ENCODE data around the gene TBC1D9B. TPM values are rescaled to one million over a fixed set of nuclear protein-coding genes. Genes with fewer than 3 reads are reported as not detected.

TBC1D9B gene
- total and polyA plus RNA-seq, 2 experiments from 2014 or later, result 77.0 to 97.3 TPM

DNA sequence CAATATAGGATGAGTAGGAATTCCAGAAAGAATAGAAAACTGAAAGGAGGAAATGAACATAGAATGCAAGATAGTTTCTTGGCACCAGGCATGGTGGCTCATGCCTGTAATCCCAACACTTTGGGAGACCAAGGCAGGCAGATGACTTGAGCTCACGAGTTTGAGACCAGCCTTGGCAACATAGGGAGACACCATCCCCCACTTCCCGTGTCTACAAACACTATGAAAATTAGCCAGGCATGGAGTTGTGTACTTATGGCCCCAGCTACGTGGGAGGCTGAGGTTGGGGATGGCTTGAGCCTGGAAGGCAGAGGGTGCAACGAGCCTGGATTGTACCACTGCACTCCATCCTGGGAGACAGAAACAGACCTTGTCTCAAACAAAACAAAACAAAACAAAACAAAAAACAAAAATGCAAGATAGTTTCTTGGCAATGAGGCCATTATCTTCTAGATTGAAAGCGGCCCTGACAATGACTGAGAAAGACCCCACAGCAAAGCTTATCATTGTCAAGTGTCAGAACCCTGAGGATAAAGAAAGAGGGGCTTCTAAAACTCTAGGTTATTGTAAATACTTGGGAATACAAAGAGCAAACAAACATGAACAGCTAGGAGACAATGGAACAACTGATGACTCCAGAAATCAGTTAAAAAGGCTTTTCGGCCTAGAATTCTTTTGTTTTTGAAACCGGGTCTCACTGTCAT is 77.8 kb downstream of the TBC1D9B start:
- no peaks in the 10 kb centered on the region for H3K27me3 ChIP-seq
- no peak overlapping the region for H3K27ac ChIP-seq
- no peaks in the 10 kb centered on the region for H3K9me3 ChIP-seq (ENCODE audit: low read depth)
- H4K20me1 ChIP-seq (ENCODE audit: insufficient read depth, poor library complexity, severe bottlenecking), result peaks cover 58% of the 10 kb centered on the region
- H3K79me2 ChIP-seq, result peaks cover 15% of the 10 kb centered on the region
- WGBS (ENCODE audit: low lambda C conversion rate, missing lambda C conversion rate), result 97% methylated on average over 7 of the region's 7 CpGs
- no peaks in the 10 kb centered on the region for H3K9me2 ChIP-seq (replicated peaks; ENCODE audit: insufficient read depth)
- DNase-seq (ENCODE audit: low spot score), result no peak
- H2AFZ ChIP-seq, result no peak overlapping the region
- H3K36me3 ChIP-seq (replicated peaks; ENCODE audit: insufficient read depth, low read depth), result peaks cover 5% of the 10 kb centered on the region
- no peak overlapping the region for H3K4me2 ChIP-seq
- H3K4me3 ChIP-seq, result no peak overlapping the region
- H3K4me1 ChIP-seq (ENCODE audit: insufficient read depth), result peaks cover 4% of the 10 kb centered on the region
- TF ChIP-seq EZH2phosphoT487 (IDR thresholded peaks at IDR 0.05; ENCODE audit: low read depth, severe bottlenecking, unreplicated experiment) (no peak), EZH2 (IDR thresholded peaks at IDR 0.05; ENCODE audit: borderline replicate concordance) (no peak)
- TF ChIP-seq, protein P1, sequence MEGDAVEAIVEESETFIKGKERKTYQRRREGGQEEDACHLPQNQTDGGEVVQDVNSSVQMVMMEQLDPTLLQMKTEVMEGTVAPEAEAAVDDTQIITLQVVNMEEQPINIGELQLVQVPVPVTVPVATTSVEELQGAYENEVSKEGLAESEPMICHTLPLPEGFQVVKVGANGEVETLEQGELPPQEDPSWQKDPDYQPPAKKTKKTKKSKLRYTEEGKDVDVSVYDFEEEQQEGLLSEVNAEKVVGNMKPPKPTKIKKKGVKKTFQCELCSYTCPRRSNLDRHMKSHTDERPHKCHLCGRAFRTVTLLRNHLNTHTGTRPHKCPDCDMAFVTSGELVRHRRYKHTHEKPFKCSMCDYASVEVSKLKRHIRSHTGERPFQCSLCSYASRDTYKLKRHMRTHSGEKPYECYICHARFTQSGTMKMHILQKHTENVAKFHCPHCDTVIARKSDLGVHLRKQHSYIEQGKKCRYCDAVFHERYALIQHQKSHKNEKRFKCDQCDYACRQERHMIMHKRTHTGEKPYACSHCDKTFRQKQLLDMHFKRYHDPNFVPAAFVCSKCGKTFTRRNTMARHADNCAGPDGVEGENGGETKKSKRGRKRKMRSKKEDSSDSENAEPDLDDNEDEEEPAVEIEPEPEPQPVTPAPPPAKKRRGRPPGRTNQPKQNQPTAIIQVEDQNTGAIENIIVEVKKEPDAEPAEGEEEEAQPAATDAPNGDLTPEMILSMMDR (IDR thresholded peaks at IDR 0.05; ENCODE audit: poor library complexity), result no peak

DNA sequence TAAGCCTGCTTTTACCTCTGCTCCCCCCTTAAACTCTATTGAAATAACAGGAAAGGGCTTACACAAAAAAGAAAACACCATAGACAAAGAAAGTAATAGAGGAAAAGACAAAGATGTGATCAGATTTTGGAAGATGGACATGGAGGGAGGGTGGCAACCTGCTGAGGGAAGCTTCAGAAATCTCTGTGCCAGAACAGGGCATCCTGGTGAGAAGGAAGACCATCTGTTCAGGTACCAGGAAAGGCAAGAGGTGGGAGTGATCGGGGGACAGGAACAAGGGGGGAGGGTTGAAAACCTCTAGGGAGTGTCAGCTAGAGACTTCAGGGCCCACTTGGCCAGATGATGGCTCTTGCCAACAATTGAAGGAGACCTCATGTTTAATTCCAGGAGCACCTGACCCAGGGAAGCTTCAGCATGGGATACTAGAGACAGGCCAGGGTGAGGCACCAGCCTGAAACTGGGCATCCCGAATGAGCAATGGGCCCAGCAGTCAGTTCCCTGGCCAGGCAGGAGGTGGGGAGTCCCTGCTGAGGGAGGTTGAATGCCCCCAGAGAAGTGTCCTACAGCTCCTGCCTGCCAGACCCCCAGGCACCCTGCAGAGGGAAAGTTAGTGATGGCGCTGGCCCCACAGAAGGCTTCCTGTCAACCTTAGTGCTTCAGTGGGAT is 78.8 kb downstream of the TBC1D9B start:
- peaks cover 5% of the 10 kb centered on the region for H3K36me3 ChIP-seq (replicated peaks; ENCODE audit: insufficient read depth, low read depth)
- no peaks in the 10 kb centered on the region for H3K9me2 ChIP-seq (replicated peaks; ENCODE audit: insufficient read depth)
- no peak overlapping the region for H2AFZ ChIP-seq
- peaks cover 25% of the 10 kb centered on the region for H3K79me2 ChIP-seq
- TF ChIP-seq, protein P1 (IDR thresholded peaks at IDR 0.05; ENCODE audit: poor library complexity), result no peak
- peak overlapping the region; percentile 9 for H3K27ac ChIP-seq
- H3K9me3 ChIP-seq (ENCODE audit: low read depth), result no peaks in the 10 kb centered on the region
- peaks cover 14% of the 10 kb centered on the region for H3K4me1 ChIP-seq (ENCODE audit: insufficient read depth)
- no peaks in the 10 kb centered on the region for H3K27me3 ChIP-seq
- H3K4me2 ChIP-seq, result no peak overlapping the region
- DNase-seq (ENCODE audit: low spot score), result no peak
- H4K20me1 ChIP-seq (ENCODE audit: insufficient read depth, poor library complexity, severe bottlenecking), result peaks cover 68% of the 10 kb centered on the region
- no peak overlapping the region for H3K4me3 ChIP-seq
- WGBS (ENCODE audit: low lambda C conversion rate, missing lambda C conversion rate), result 97% methylated on average over 3 of the region's 3 CpGs

DNA sequence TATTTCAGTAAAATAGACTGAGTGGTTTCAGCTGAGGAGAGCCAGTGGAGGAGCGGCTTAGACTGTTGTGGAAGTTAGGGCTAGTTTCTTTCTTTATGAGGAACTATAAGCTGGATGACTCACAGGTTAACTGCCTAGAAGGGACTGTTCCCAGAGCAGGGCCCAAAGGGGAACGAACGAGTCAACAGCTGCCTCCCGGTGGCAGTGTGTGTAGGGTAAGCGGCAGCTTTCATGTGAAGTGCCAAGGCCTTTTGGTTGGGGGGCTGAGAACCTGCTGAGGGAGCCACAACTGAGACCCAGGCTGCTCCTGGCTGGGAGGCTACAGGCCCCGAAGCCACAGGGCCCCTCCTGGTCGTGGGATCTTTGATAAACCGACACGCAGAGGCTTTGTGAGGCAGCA is 80.0 kb downstream of the TBC1D9B start:
- no peak overlapping the region for H3K4me2 ChIP-seq
- H3K4me3 ChIP-seq, result no peak overlapping the region
- no peak for DNase-seq (ENCODE audit: low spot score)
- WGBS (ENCODE audit: low lambda C conversion rate, missing lambda C conversion rate), result 69% methylated on average over 9 of the region's 9 CpGs
- peaks cover 73% of the 10 kb centered on the region for H4K20me1 ChIP-seq (ENCODE audit: insufficient read depth, poor library complexity, severe bottlenecking)
- H3K9me3 ChIP-seq (ENCODE audit: low read depth), result no peaks in the 10 kb centered on the region
- peak overlapping the region; percentile 58 for H3K27ac ChIP-seq
- no peaks in the 10 kb centered on the region for H3K36me3 ChIP-seq (replicated peaks; ENCODE audit: insufficient read depth, low read depth)
- no peak for TF ChIP-seq EZH2phosphoT487 (IDR thresholded peaks at IDR 0.05; ENCODE audit: low read depth, severe bottlenecking, unreplicated experiment)
- TF ChIP-seq, protein P1 (IDR thresholded peaks at IDR 0.05; ENCODE audit: poor library complexity), result no peak
- TF ChIP-seq EZH2 (IDR thresholded peaks at IDR 0.05; ENCODE audit: borderline replicate concordance), result no peak
- H3K9me2 ChIP-seq (replicated peaks; ENCODE audit: insufficient read depth), result no peaks in the 10 kb centered on the region
- H3K27me3 ChIP-seq, result no peaks in the 10 kb centered on the region
- peaks cover 36% of the 10 kb centered on the region for H3K79me2 ChIP-seq
- peaks cover 23% of the 10 kb centered on the region for H3K4me1 ChIP-seq (ENCODE audit: insufficient read depth)
- no peak overlapping the region for H2AFZ ChIP-seq

All from hepatocyte (in vitro differentiated cells).